WTC11 (cell line): ENCODE measurements around the gene TULP1. TPM values are rescaled to one million over a fixed set of nuclear protein-coding genes. Genes with fewer than 3 reads are reported as not detected.

ENCODE experiments used
- ATAC-seq: fragments of 200-7000 bp; cut with Tn5 transposase; 2 replicates; pipeline ENCODE4 v1.10.0; 2021; ENCODE audit warnings: mild to moderate bottlenecking, moderate library complexity
- CTCF ChIA-PET: fragments of 300-600 bp; sonication (Branson Sonifier 250); formaldehyde crosslinking; loops from one replicate; lab custom pipeline; 2021; ENCODE audit warnings: antibody characterized with exemption; lab: Charles Lee
- POLR2A ChIA-PET: fragments of 350-600 bp; sonication (Branson Sonifier 250); formaldehyde crosslinking; loops from one replicate; lab custom pipeline; 2021; ENCODE audit warnings: antibody characterized with exemption; lab: Charles Lee
- DNase-seq: peaks from one replicate; pipeline ENCODE4 v3.0.0; 2021; ENCODE audit warnings: low spot score
- H3K27ac Mint-ChIP-seq: 2 replicates; pipeline ENCODE4 v1.8.0; 2021; ENCODE audit warnings: mixed read lengths
- H3K27me3 Mint-ChIP-seq: 2 replicates; pipeline ENCODE4 v1.8.0; 2021; ENCODE audit warnings: low read depth, mild to moderate bottlenecking, moderate library complexity, mixed read lengths
- H3K36me3 Mint-ChIP-seq: 2 replicates; pipeline ENCODE4 v1.8.0; 2021; ENCODE audit warnings: mixed read lengths
- H3K4me1 Mint-ChIP-seq: 2 replicates; pipeline ENCODE4 v1.8.0; 2022; ENCODE audit warnings: mixed read lengths
- H3K4me3 Mint-ChIP-seq: 2 replicates; pipeline ENCODE4 v1.8.0; 2021; ENCODE audit warnings: mild to moderate bottlenecking, moderate library complexity, mixed read lengths
- H3K9me3 Mint-ChIP-seq: 2 replicates; pipeline ENCODE4 v1.8.0; 2021; ENCODE audit warnings: mixed read lengths
- E2F1 ChIP-seq: sonication (generic); formaldehyde crosslinking; IDR thresholded peaks from 2 replicates; pipeline ENCODE4 v1.8.0; 2022; ENCODE audit warnings: mild to moderate bottlenecking, missing genetic modification reagents
- ESRRA ChIP-seq: sonication (generic); formaldehyde crosslinking; IDR thresholded peaks from 2 replicates; pipeline ENCODE4 v1.8.1; 2022; ENCODE audit warnings: mild to moderate bottlenecking, missing genetic modification reagents, borderline replicate concordance
- ETV6 ChIP-seq: sonication (generic); formaldehyde crosslinking; IDR thresholded peaks from 2 replicates; pipeline ENCODE4 v1.8.1; 2022; ENCODE audit warnings: mild to moderate bottlenecking, missing genetic modification reagents
- FOXP1 ChIP-seq: sonication (generic); formaldehyde crosslinking; IDR thresholded peaks from 2 replicates; pipeline ENCODE4 v1.8.0; 2022; ENCODE audit warnings: missing genetic modification reagents, mild to moderate bottlenecking, moderate library complexity, borderline replicate concordance
- HMGA2 ChIP-seq: fragments of 250-450 bp; sonication (Bioruptor Pico); IDR thresholded peaks from 2 replicates; pipeline ENCODE4 v1.4.0; 2021; ENCODE audit warnings: mild to moderate bottlenecking, moderate library complexity
- KAT7 ChIP-seq: sonication (generic); formaldehyde crosslinking; IDR thresholded peaks from 2 replicates; pipeline ENCODE4 v1.8.1; 2023; ENCODE audit warnings: missing genetic modification reagents, mild to moderate bottlenecking, borderline replicate concordance
- MYBL2 ChIP-seq: sonication (generic); formaldehyde crosslinking; IDR thresholded peaks from 2 replicates; pipeline ENCODE4 v1.8.1; 2023; ENCODE audit warnings: mild to moderate bottlenecking, moderate library complexity, missing genetic modification reagents
- NR2C2 ChIP-seq: sonication (generic); formaldehyde crosslinking; IDR thresholded peaks from 2 replicates; pipeline ENCODE4 v1.8.0; 2022; ENCODE audit warnings: mild to moderate bottlenecking, missing genetic modification reagents
- PREB ChIP-seq: sonication (generic); formaldehyde crosslinking; IDR thresholded peaks from 2 replicates; pipeline ENCODE4 v1.8.1; 2022; ENCODE audit warnings: mild to moderate bottlenecking, missing genetic modification reagents, moderate library complexity, borderline replicate concordance
- PRRX2 ChIP-seq: fragments of 250-450 bp; sonication (Bioruptor Pico); IDR thresholded peaks from 2 replicates; pipeline ENCODE4 v1.8.0; 2021; ENCODE audit warnings: mild to moderate bottlenecking
- RORB ChIP-seq: fragments of 250-450 bp; sonication (Bioruptor Pico); IDR thresholded peaks from 2 replicates; pipeline ENCODE4 v1.9.0; 2021; ENCODE audit warnings: mild to moderate bottlenecking
- SOX15 ChIP-seq: fragments of 250-450 bp; sonication (Bioruptor Pico); IDR thresholded peaks from 2 replicates; pipeline ENCODE4 v1.9.0; 2021; ENCODE audit warnings: mild to moderate bottlenecking
- ZBTB43 ChIP-seq: sonication (generic); formaldehyde crosslinking; IDR thresholded peaks from 2 replicates; pipeline ENCODE4 v1.8.1; 2023; ENCODE audit warnings: mild to moderate bottlenecking, missing genetic modification reagents
- ZNF138 ChIP-seq: sonication (generic); formaldehyde crosslinking; conservative IDR thresholded peaks from 2 replicates; pipeline ENCODE4 v1.8.1; 2022; ENCODE audit warnings: mild to moderate bottlenecking, moderate library complexity, missing genetic modification reagents
- ZNF219 ChIP-seq: sonication (generic); formaldehyde crosslinking; IDR thresholded peaks from 2 replicates; pipeline ENCODE4 v1.8.0; 2023; ENCODE audit warnings: missing genetic modification reagents, mild to moderate bottlenecking, borderline replicate concordance
- ZNF425 ChIP-seq: fragments of 250-450 bp; sonication (Bioruptor Pico); conservative IDR thresholded peaks from 2 replicates; pipeline ENCODE4 v1.9.0; 2021; ENCODE audit warnings: mild to moderate bottlenecking
- ZNF671 ChIP-seq: fragments of 250-450 bp; sonication (Bioruptor Pico); IDR thresholded peaks from 2 replicates; pipeline ENCODE4 v1.8.0; 2021; ENCODE audit warnings: mild to moderate bottlenecking
- total RNA-seq: library from RNA; stranded (reverse); gene quantifications from 3 replicates; pipeline ENCODE4 v1.2.3, GENCODE V29; 2021
- TF ChIP-seq, protein P1 (sequence below): fragments of 250-450 bp; sonication (Bioruptor Pico); IDR thresholded peaks from 2 replicates; pipeline ENCODE4 v1.8.0; 2021; ENCODE audit warnings: mild to moderate bottlenecking
- TF ChIP-seq, protein P2 (sequence below): sonication (generic); formaldehyde crosslinking; IDR thresholded peaks from 2 replicates; pipeline ENCODE4 v1.8.1; 2023; ENCODE audit warnings: mild to moderate bottlenecking, moderate library complexity, missing genetic modification reagents
- TF ChIP-seq, protein P3 (sequence below): sonication (generic); formaldehyde crosslinking; IDR thresholded peaks from 2 replicates; pipeline ENCODE4 v1.8.0; 2022; ENCODE audit warnings: mild to moderate bottlenecking, missing genetic modification reagents
- TF ChIP-seq, protein P4 (sequence below): fragments of 250-450 bp; sonication (Bioruptor Pico); IDR thresholded peaks from 2 replicates; pipeline ENCODE4 v1.9.0; 2021; ENCODE audit warnings: mild to moderate bottlenecking

Gene TULP1
- total RNA-seq, 1 experiment from 2014 or later = 2.9 TPM

DNA sequence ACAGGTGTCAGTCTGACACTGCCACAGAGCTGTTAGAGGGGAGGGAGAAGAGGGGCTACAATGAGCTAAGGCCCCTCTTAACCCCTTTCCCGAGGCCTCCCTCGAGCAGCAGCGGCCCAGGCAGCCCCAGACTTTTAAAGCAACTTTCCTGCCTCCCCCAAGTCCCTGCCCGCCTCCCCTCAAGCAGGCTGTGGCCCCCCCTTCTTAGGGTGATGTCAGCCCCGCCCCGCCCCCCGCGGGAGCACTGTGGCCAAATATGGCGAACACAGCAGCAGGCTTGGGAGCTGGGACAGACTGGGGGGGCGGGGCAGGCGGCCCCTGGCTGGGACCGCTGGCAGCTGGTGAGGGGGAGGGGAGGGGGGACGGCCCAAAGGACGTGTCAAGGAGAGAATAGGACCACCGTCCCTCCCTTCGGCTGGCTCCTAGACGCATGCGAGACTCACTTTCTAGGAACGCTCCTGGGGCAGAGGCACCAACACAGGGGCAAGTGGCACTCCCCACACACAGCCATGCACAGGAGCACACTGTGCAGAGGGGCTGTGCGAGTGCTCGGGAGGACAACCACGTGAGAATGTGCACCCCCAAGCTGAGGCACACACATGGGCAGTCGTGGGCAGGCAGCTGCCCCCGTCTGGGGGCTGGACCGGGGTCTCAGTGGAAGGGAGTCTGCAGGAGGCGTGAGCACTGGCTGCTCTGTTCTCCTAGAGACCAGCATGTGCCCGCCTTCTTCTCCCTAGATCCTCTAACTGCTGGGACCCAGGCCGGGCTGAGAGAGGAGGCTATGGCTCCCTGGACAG is 22.5 kb downstream of the TULP1 start:
- Mint-ChIP-seq H3K36me3 (no peaks in the 10 kb centered on the region), H3K9me3 (no peaks in the 10 kb centered on the region), H3K27me3 (peaks cover 4% of the 10 kb centered on the region), H3K4me3 (peak overlapping the region; percentile 72), H3K4me1 (peaks cover 80% of the 10 kb centered on the region), H3K27ac (peak overlapping the region; percentile 97)
- ATAC-seq (peak; percentile 16), DNase-seq (peak; percentile 87)
- ChIA-PET CTCF (interaction anchor here (0.8 to 2.9 kb wide), 8 partner anchors 8 to 62 kb away, joined by 3 to 17 read pairs (median 4); no protein-coding TSS in a partner anchor), POLR2A (interaction anchor here (0.6 to 4.2 kb wide), 5 partner anchors 8 to 147 kb away, joined by 3 to 35 read pairs (median 4); partner anchors contain the start of gene RPL10A)
- TF ChIP-seq, protein P1, sequence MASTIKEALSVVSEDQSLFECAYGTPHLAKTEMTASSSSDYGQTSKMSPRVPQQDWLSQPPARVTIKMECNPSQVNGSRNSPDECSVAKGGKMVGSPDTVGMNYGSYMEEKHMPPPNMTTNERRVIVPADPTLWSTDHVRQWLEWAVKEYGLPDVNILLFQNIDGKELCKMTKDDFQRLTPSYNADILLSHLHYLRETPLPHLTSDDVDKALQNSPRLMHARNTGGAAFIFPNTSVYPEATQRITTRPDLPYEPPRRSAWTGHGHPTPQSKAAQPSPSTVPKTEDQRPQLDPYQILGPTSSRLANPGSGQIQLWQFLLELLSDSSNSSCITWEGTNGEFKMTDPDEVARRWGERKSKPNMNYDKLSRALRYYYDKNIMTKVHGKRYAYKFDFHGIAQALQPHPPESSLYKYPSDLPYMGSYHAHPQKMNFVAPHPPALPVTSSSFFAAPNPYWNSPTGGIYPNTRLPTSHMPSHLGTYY = no peak
- TF ChIP-seq, protein P2, sequence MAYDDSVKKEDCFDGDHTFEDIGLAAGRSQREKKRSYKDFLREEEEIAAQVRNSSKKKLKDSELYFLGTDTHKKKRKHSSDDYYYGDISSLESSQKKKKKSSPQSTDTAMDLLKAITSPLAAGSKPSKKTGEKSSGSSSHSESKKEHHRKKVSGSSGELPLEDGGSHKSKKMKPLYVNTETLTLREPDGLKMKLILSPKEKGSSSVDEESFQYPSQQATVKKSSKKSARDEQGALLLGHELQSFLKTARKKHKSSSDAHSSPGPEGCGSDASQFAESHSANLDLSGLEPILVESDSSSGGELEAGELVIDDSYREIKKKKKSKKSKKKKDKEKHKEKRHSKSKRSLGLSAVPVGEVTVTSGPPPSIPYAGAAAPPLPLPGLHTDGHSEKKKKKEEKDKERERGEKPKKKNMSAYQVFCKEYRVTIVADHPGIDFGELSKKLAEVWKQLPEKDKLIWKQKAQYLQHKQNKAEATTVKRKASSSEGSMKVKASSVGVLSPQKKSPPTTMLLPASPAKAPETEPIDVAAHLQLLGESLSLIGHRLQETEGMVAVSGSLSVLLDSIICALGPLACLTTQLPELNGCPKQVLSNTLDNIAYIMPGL (CRISPR knock-in tag) = no peak
- TF ChIP-seq MYBL2 (CRISPR knock-in tag) (no peak), ZBTB43 (CRISPR knock-in tag) (no peak), KAT7 (CRISPR knock-in tag) (0 out of 2 replicates have a peak, but pooled peaks have one; percentile 8), FOXP1 (peak; percentile 70; the same call in 1 of the 2 replicates), ESRRA (no peak), ZNF219 (CRISPR knock-in tag) (no peak), PREB (CRISPR knock-in tag) (no peak), HMGA2 (no peak), E2F1 (CRISPR knock-in tag) (no peak), RORB (CRISPR knock-in tag) (no peak), ZNF138 (CRISPR knock-in tag) (no peak), ETV6 (0 out of 2 replicates have a peak, but pooled peaks have one; percentile 39), SOX15 (CRISPR knock-in tag) (no peak), NR2C2 (CRISPR knock-in tag) (no peak), ZNF425 (CRISPR knock-in tag) (no peak), PRRX2 (CRISPR knock-in tag) (no peak), ZNF671 (CRISPR knock-in tag) (no peak)
- TF ChIP-seq, protein P3, sequence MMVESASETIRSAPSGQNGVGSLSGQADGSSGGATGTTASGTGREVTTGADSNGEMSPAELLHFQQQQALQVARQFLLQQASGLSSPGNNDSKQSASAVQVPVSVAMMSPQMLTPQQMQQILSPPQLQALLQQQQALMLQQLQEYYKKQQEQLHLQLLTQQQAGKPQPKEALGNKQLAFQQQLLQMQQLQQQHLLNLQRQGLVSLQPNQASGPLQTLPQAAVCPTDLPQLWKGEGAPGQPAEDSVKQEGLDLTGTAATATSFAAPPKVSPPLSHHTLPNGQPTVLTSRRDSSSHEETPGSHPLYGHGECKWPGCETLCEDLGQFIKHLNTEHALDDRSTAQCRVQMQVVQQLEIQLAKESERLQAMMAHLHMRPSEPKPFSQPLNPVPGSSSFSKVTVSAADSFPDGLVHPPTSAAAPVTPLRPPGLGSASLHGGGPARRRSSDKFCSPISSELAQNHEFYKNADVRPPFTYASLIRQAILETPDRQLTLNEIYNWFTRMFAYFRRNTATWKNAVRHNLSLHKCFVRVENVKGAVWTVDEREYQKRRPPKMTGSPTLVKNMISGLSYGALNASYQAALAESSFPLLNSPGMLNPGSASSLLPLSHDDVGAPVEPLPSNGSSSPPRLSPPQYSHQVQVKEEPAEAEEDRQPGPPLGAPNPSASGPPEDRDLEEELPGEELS (CRISPR knock-in tag) = no peak
- TF ChIP-seq, protein P4, sequence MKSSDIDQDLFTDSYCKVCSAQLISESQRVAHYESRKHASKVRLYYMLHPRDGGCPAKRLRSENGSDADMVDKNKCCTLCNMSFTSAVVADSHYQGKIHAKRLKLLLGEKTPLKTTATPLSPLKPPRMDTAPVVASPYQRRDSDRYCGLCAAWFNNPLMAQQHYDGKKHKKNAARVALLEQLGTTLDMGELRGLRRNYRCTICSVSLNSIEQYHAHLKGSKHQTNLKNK = no peak
